BE2C (cell line): ENCODE data around the gene PEMT.

Source experiments
- DNase-seq: peaks from one replicate; pipeline ENCODE4 v3.0.0-alpha.2; 2020
- H3K27me3 ChIP-seq: fragments of 250-450 bp; sonication (Bioruptor Pico); 2 replicates; pipeline ENCODE4 v1.5.1; 2020; ENCODE audit warnings: mild to moderate bottlenecking
- H3K36me3 ChIP-seq: fragments of 250-450 bp; sonication (Bioruptor Pico); 2 replicates; pipeline ENCODE4 v1.5.1; 2020; ENCODE audit warnings: mild to moderate bottlenecking
- H3K4me1 ChIP-seq: fragments of 250-450 bp; sonication (Bioruptor Pico); 2 replicates; pipeline ENCODE4 v1.5.1; 2020
- H3K4me3 ChIP-seq: 2 replicates; pipeline ENCODE4 v1.5.1; 2011; ENCODE audit warnings: low read depth, low read length
- H3K9me3 ChIP-seq: fragments of 250-450 bp; sonication (Bioruptor Pico); 2 replicates; pipeline ENCODE4 v1.5.1; 2020
- CTCF ChIP-seq: IDR thresholded peaks from 2 replicates; pipeline ENCODE4 v1.5.1; 2012; ENCODE audit warnings: mild to moderate bottlenecking, low read depth, low read length

Gene PEMT

DNA sequence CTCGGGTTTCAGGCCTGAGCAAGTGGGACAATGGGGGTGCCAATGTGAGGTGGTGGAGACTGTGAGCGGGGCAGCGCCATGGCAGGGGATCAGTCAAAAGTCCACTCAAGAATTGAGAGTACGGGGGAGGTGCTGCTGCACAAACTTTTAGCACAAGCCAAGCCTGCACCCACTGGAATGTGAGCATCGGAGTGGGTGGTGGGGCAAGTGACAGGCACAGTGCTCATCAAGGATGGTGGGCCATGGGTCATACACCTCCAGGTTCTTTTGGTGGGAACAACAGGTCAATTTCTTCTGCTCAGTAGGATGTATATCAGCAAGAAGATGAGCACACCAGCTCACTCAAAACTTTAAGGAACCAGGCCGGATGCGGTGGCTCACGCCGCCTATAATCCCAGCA, 32.4 kb upstream of the PEMT start:
- no peaks in the 10 kb centered on the region for H3K27me3 ChIP-seq
- H3K36me3 ChIP-seq, result no peaks in the 10 kb centered on the region
- TF ChIP-seq CTCF, result no peak
- H3K4me3 ChIP-seq, result no peak overlapping the region
- no peaks in the 10 kb centered on the region for H3K9me3 ChIP-seq
- H3K4me1 ChIP-seq, result no peaks in the 10 kb centered on the region
- no peak for DNase-seq

DNA sequence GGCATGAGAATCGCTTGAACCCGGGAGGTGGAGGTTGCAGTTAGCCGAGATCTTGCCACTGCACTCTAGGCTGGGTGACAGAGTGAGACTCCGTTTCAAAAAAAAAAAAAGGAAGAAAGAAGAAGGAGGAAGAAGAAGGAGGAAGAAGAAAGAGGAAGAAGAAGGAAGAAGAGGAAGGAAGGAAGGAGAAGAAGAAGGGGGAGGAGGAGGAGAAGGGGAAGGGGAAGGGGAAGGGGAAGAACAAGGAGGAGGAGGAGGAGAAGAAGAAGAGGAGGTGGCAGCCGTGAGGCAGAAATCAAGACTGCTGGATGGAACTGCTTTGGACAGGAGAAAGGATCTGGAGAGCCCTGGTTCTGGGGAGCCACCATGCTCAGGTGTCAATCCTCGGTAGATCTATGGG, 29.7 kb upstream of the PEMT start:
- H3K4me3 ChIP-seq, result no peak overlapping the region
- H3K9me3 ChIP-seq, result no peaks in the 10 kb centered on the region
- no peaks in the 10 kb centered on the region for H3K27me3 ChIP-seq
- no peak for TF ChIP-seq CTCF
- no peak for DNase-seq
- no peaks in the 10 kb centered on the region for H3K4me1 ChIP-seq
- H3K36me3 ChIP-seq, result no peaks in the 10 kb centered on the region

DNA sequence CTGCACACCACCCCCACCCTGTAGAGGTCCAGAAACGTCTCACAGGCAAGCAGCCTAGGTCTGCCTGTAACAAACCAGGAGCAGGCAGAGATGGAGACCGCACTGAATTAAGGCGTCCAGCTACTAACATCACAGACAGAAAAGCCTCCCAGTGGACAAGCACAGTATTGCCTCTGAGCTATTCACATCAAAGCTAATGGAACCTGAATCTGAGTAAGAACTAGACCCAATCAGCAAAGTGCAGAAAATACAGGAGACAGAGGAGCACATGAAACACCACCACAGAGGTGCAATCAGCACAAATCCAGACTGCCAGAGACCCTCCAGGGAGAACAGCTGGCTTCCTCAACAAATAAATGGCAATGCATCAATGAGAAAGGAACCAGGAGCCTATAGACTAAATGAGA, 22.2 kb upstream of the PEMT start:
- no peaks in the 10 kb centered on the region for H3K27me3 ChIP-seq
- H3K4me3 ChIP-seq, result no peak overlapping the region
- peak; percentile 67 for TF ChIP-seq CTCF
- H3K4me1 ChIP-seq, result no peaks in the 10 kb centered on the region
- H3K9me3 ChIP-seq, result no peaks in the 10 kb centered on the region
- DNase-seq, result peak; percentile 63
- H3K36me3 ChIP-seq, result no peaks in the 10 kb centered on the region

GRCh38 chr17:17612085-17613022, 20.8 kb upstream of the PEMT start:
- TF ChIP-seq CTCF, result no peak
- H3K36me3 ChIP-seq, result no peaks in the 10 kb centered on the region
- H3K4me1 ChIP-seq, result no peaks in the 10 kb centered on the region
- H3K4me3 ChIP-seq, result no peak overlapping the region
- no peaks in the 10 kb centered on the region for H3K27me3 ChIP-seq
- H3K9me3 ChIP-seq, result no peaks in the 10 kb centered on the region
- DNase-seq, result no peak

GRCh38 chr17:17609121-17609520, 17.6 kb upstream of the PEMT start:
- Histone ChIP-seq H3K9me3 (no peaks in the 10 kb centered on the region), H3K36me3 (no peaks in the 10 kb centered on the region), H3K4me1 (peaks cover 11% of the 10 kb centered on the region; the same call in 1 of the 2 replicates), H3K4me3 (no peak overlapping the region), H3K27me3 (no peaks in the 10 kb centered on the region)
- peak; percentile 24 for DNase-seq
- no peak for TF ChIP-seq CTCF

GRCh38 chr17:17606416-17607000, 15.0 kb upstream of the PEMT start:
- DNase-seq, result peak; percentile 38
- Histone ChIP-seq H3K4me3 (no peak overlapping the region), H3K27me3 (no peaks in the 10 kb centered on the region), H3K9me3 (no peaks in the 10 kb centered on the region), H3K36me3 (no peaks in the 10 kb centered on the region), H3K4me1 (peaks cover 11% of the 10 kb centered on the region; the same call in 1 of the 2 replicates)
- TF ChIP-seq CTCF, result no peak
